ENCODE measurements around the gene EFNB3. TPM values are rescaled to one million over a fixed set of nuclear protein-coding genes. Genes with fewer than 3 reads are reported as not detected.

Gene EFNB3
- total RNA-seq, 4 donors from 2014 or later: 5.4 to 8.5 (median 7.6) TPM

GRCh38 chr17:7707858-7708750 is 3.1 kb downstream of the EFNB3 start:
- TF ChIP-seq CTCF (IDR thresholded peaks at IDR 0.05) (no peak), POLR2A (IDR thresholded peaks at IDR 0.05) (no peak)
- WGBS, 2 donors: 82 to 87% methylated on average over 22 of the region's 22 CpGs
- DNase-seq (ENCODE audit: low spot score in 2 of 2): no peak
- no peak overlapping the region for H3K4me3 ChIP-seq (ENCODE audit: low read depth, poor library complexity, severe bottlenecking)
- intact Hi-C loops (cut with DNase I; ENCODE audit: low total_unique reads): no loop called here

GRCh38 chr17:7709031-7709430 is 4.0 kb downstream of the EFNB3 start:
- DNase-seq (ENCODE audit: low spot score in 2 of 2): no peak
- H3K4me3 ChIP-seq (ENCODE audit: low read depth, poor library complexity, severe bottlenecking): no peak overlapping the region
- TF ChIP-seq CTCF (IDR thresholded peaks at IDR 0.05): no peak
- no peak for TF ChIP-seq POLR2A (IDR thresholded peaks at IDR 0.05)
- 89 to 90% methylated on average over 9 to 11 of the region's 11 CpGs for WGBS, 2 donors
- intact Hi-C loops (cut with DNase I; ENCODE audit: low total_unique reads): no loop called here

- no peak overlapping the region for H3K4me3 ChIP-seq (ENCODE audit: low read depth, poor library complexity, severe bottlenecking)
- intact Hi-C loops (cut with DNase I; ENCODE audit: low total_unique reads): no loop called here
- DNase-seq (ENCODE audit: low spot score in 2 of 2): no peak
- WGBS, 2 donors: 74 to 78% methylated on average over 7 of the region's 7 CpGs
- TF ChIP-seq POLR2A (IDR thresholded peaks at IDR 0.05) (no peak), CTCF (IDR thresholded peaks at IDR 0.05) (no peak)
Observed at GRCh38 chr17:7710301-7710700, 5.3 kb downstream of the EFNB3 start.

GRCh38 chr17:7711051-7711755 is 6.2 kb downstream of the EFNB3 start:
- WGBS, 2 donors: 84 to 87% methylated on average over 7 of the region's 7 CpGs
- no peak for DNase-seq (ENCODE audit: low spot score in 2 of 2)
- no peak for TF ChIP-seq POLR2A (IDR thresholded peaks at IDR 0.05)
- no peak for TF ChIP-seq CTCF (IDR thresholded peaks at IDR 0.05)
- intact Hi-C loops (cut with DNase I; ENCODE audit: low total_unique reads): no loop called here
- H3K4me3 ChIP-seq (ENCODE audit: low read depth, poor library complexity, severe bottlenecking): no peak overlapping the region

- 16 to 18% methylated on average over 18 to 19 of the region's 19 CpGs for WGBS, 2 donors
- H3K4me3 ChIP-seq (ENCODE audit: low read depth, poor library complexity, severe bottlenecking): no peak overlapping the region
- DNase-seq (ENCODE audit: low spot score in 2 of 2): no peak
- TF ChIP-seq POLR2A (IDR thresholded peaks at IDR 0.05): no peak
- no peak for TF ChIP-seq CTCF (IDR thresholded peaks at IDR 0.05)
- intact Hi-C loops (cut with DNase I; ENCODE audit: low total_unique reads): no loop called here
Observed at GRCh38 chr17:7712111-7712771, 7.2 kb downstream of the EFNB3 start.
